Measurements from ENCODE around the gene SMARCAL1.
"Not testable (repeated sequence)": the region's sequence is repeated elsewhere in the genome, so short reads cannot be mapped to it uniquely, and the experiment has no call there.

The SMARCAL1 gene

DNA sequence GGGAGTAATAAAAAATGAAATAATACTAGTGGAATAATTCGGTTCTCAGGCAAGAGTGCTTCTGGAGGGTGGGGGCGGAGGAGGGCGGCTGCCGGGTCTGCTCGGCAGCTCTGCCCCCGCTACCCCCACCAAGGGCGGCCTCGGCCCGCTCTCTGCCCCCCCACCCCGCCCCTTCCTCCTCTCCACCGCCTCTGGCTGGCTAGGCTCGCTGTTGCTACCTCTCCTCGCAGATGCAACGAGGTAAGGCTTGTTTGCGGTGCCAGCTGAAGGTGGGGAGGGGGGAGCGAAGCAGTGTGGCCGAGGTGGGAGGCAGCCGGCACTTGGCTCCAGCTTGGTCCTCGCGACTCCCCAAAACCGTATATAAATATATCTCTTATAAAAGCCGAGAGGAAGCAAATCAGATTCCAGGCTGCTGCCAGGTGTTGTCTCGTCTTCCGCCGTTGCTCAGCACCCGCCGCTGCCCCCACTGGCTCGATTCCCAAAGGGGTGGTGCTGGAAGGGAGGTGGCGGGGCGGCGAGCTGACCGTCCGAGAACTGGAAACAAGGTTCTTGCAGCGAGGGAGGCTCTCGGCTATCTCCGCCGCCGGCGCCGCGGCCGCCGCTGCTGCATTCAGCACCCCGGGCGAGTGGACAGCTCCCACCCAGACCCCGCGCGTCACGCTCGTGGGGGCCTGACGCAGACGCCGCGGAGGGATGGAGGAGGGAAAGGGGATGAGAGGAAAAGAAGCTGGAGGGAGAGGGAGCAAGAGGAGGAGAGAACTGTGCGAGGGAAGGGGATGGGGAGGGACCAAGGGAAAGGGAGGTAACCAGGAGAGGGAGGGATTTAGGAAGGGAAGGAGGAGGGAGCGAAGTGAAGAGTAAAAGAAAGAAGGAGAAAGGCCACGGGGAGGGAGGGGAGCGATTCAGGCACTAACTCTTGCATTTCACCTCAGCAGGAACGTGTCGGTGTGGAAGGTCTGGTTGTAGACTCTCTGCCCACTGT lies 40.3 kb upstream of the SMARCAL1 start, which contains the start of gene MARCHF4:
TSS of gene MARCHF4 (minus strand) at position 763 of the 982 bp plus-strand sequence. CDS start 2,223 bp downstream, outside the sequence.
- Histone ChIP-seq H3K9me3 (ENCODE audit: low read depth, low read length) (no peaks in the 10 kb centered on the region), H3K9ac (ENCODE audit: insufficient read length) (no peak within 1 kb of the TSS), H3K4me3 (no peak within 1 kb of the TSS), H3K27ac (no peak within 1 kb of the TSS), H3K36me3 (ENCODE audit: insufficient read depth, low read length) (no peaks in the 10 kb centered on the region)
- no peak for DNase-seq (ENCODE audit: low read depth, low spot score)
- TF ChIP-seq FOXP2 (optimal IDR thresholded peaks at IDR 0.05; ENCODE audit: control extremely low read depth, extremely low read length, insufficient read depth) (peak; percentile 35), POLR2AphosphoS5 (IDR thresholded peaks at IDR 0.05; ENCODE audit: borderline replicate concordance, low read depth, low read length) (no peak), EZH2 (IDR thresholded peaks at IDR 0.05) (no peak)

DNA sequence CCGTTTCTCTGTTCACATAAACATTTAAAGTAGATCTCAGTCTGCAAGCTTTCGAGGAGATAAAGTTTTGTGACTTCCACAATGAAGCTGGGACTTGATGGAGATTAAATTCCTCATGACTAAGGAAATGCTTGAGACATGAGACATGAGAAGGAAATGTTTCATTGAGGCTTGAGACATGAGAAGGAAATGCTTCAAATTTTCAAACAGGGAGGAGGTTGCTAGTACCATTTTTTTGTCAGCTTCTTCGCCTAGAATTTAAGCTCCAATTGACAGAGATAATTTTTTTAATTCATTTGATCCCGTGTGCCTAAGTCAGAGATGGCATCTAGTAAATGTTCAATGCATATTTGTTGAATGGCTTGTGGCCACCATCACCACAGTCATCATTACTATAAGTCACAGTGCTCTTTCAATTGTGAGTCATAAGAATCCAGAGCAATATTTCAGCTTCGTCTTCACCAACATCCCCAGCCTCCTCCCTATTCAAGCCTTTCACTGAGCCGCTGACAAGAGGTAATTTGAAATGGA lies 39.5 kb upstream of the SMARCAL1 start:
- no peak overlapping the region for H3K9ac ChIP-seq (ENCODE audit: insufficient read length)
- H3K27ac ChIP-seq: no peak overlapping the region
- H3K36me3 ChIP-seq (ENCODE audit: insufficient read depth, low read length): no peaks in the 10 kb centered on the region
- TF ChIP-seq POLR2AphosphoS5 (IDR thresholded peaks at IDR 0.05; ENCODE audit: borderline replicate concordance, low read depth, low read length) (no peak), FOXP2 (optimal IDR thresholded peaks at IDR 0.05; ENCODE audit: control extremely low read depth, extremely low read length, insufficient read depth) (no peak), EZH2 (IDR thresholded peaks at IDR 0.05) (no peak)
- no peak overlapping the region for H3K4me3 ChIP-seq
- DNase-seq (ENCODE audit: low read depth, low spot score): no peak
- no peaks in the 10 kb centered on the region for H3K9me3 ChIP-seq (ENCODE audit: low read depth, low read length)

- H3K27ac ChIP-seq: no peak overlapping the region
- H3K9me3 ChIP-seq (ENCODE audit: low read depth, low read length): no peaks in the 10 kb centered on the region
- no peak overlapping the region for H3K9ac ChIP-seq (ENCODE audit: insufficient read length)
- no peak overlapping the region for H3K4me3 ChIP-seq
- TF ChIP-seq FOXP2 (optimal IDR thresholded peaks at IDR 0.05; ENCODE audit: control extremely low read depth, extremely low read length, insufficient read depth) (no peak), EZH2 (IDR thresholded peaks at IDR 0.05) (no peak), POLR2AphosphoS5 (IDR thresholded peaks at IDR 0.05; ENCODE audit: borderline replicate concordance, low read depth, low read length) (no peak)
- DNase-seq (ENCODE audit: low read depth, low spot score): no peak
- H3K36me3 ChIP-seq (ENCODE audit: insufficient read depth, low read length): no peaks in the 10 kb centered on the region
These were observed 38.4 kb upstream of the SMARCAL1 start for GRCh38 chr2:216373896-216374295.

DNA sequence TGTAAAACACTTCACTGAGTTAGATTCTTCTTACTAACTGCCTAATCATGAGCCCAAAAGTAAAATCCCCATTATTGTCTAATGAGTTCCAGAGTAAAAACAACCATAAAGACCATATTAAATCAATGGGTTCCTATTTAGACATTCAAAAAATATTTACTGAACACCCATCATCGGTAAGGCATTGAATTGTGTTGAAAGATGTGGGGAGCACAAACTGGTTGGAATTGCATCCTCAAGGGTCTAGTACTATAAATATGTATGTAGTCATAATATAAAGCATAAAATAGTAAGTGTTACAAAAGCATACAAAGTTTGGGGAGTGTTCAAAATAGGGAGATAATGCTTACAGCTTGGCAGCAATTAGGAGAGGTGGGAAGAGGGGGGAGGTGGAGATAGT lies 37.0 kb upstream of the SMARCAL1 start:
- TF ChIP-seq EZH2 (IDR thresholded peaks at IDR 0.05) (no peak), POLR2AphosphoS5 (IDR thresholded peaks at IDR 0.05; ENCODE audit: borderline replicate concordance, low read depth, low read length) (no peak), FOXP2 (optimal IDR thresholded peaks at IDR 0.05; ENCODE audit: control extremely low read depth, extremely low read length, insufficient read depth) (no peak)
- Histone ChIP-seq H3K4me3 (no peak overlapping the region), H3K36me3 (ENCODE audit: insufficient read depth, low read length) (no peaks in the 10 kb centered on the region), H3K27ac (no peak overlapping the region), H3K9ac (ENCODE audit: insufficient read length) (no peak overlapping the region), H3K9me3 (ENCODE audit: low read depth, low read length) (no peaks in the 10 kb centered on the region)
- no peak for DNase-seq (ENCODE audit: low read depth, low spot score)

GRCh38 chr2:216379977-216380376 lies 32.3 kb upstream of the SMARCAL1 start:
- H3K9ac ChIP-seq (ENCODE audit: insufficient read length): no peak overlapping the region
- H3K27ac ChIP-seq: no peak overlapping the region
- TF ChIP-seq FOXP2 (optimal IDR thresholded peaks at IDR 0.05; ENCODE audit: control extremely low read depth, extremely low read length, insufficient read depth): no peak
- TF ChIP-seq POLR2AphosphoS5 (IDR thresholded peaks at IDR 0.05; ENCODE audit: borderline replicate concordance, low read depth, low read length): no peak
- no peak for TF ChIP-seq EZH2 (IDR thresholded peaks at IDR 0.05)
- no peak for DNase-seq (ENCODE audit: low read depth, low spot score)
- H3K36me3 ChIP-seq (ENCODE audit: insufficient read depth, low read length): no peaks in the 10 kb centered on the region
- no peak overlapping the region for H3K4me3 ChIP-seq
- H3K9me3 ChIP-seq (ENCODE audit: low read depth, low read length): no peaks in the 10 kb centered on the region

DNA sequence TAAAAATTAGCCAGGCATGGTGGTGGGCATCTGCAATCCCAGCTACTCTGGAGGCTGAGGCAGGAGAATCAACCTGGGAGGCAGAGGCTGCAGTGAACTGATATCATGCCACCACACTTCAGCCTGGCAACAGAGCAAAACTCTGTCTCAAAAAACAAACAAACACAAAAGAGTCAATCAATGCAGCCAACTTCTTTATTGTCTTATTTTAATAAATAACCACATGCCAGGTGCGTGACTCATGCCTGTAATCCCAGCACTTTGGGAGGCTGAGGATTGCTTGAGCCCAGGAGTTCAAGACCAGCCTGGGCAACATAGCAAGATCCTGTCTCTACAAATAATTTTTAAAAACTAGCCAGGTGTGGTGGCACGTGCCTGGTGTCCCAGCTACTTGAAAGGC lies 27.9 kb upstream of the SMARCAL1 start:
- not testable (repeated sequence) for H3K27ac ChIP-seq; H3K9ac ChIP-seq (ENCODE audit: insufficient read length); DNase-seq (ENCODE audit: low read depth, low spot score); H3K4me3 ChIP-seq; H3K9me3 ChIP-seq (ENCODE audit: low read depth, low read length); H3K36me3 ChIP-seq (ENCODE audit: insufficient read depth, low read length)

DNA sequence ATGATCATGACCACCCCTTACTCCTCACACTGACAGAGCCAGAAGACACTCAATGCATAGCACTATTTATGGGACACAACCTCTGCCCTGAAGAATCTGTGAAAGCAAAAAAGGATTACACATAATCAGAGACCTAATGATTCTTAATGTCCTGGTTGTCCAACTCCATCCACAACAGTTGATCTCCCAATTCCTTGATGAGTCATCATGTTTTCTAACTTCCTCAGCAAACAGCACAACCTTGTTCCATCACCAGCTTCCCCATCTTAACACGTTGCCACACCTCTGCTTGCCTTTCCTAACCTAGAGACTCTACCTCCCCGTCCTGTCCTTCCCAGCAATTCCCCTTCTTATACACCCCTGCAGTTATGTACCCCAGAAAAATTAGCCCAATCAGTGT lies 26.8 kb upstream of the SMARCAL1 start:
- no peak for TF ChIP-seq FOXP2 (optimal IDR thresholded peaks at IDR 0.05; ENCODE audit: control extremely low read depth, extremely low read length, insufficient read depth)
- TF ChIP-seq POLR2AphosphoS5 (IDR thresholded peaks at IDR 0.05; ENCODE audit: borderline replicate concordance, low read depth, low read length): no peak
- TF ChIP-seq EZH2 (IDR thresholded peaks at IDR 0.05): no peak
- Histone ChIP-seq H3K9me3 (ENCODE audit: low read depth, low read length) (no peaks in the 10 kb centered on the region), H3K9ac (ENCODE audit: insufficient read length) (no peak overlapping the region), H3K36me3 (ENCODE audit: insufficient read depth, low read length) (no peaks in the 10 kb centered on the region), H3K27ac (no peak overlapping the region), H3K4me3 (no peak overlapping the region)
- DNase-seq (ENCODE audit: low read depth, low spot score): no peak

- Histone ChIP-seq H3K9me3 (ENCODE audit: low read depth, low read length) (no peaks in the 10 kb centered on the region), H3K4me3 (no peak overlapping the region), H3K27ac (no peak overlapping the region), H3K9ac (ENCODE audit: insufficient read length) (no peak overlapping the region), H3K36me3 (ENCODE audit: insufficient read depth, low read length) (no peaks in the 10 kb centered on the region)
- TF ChIP-seq EZH2 (IDR thresholded peaks at IDR 0.05): no peak
- TF ChIP-seq POLR2AphosphoS5 (IDR thresholded peaks at IDR 0.05; ENCODE audit: borderline replicate concordance, low read depth, low read length): no peak
- DNase-seq (ENCODE audit: low read depth, low spot score): no peak
These were observed 25.0 kb upstream of the SMARCAL1 start for GRCh38 chr2:216387262-216387661.
